Measurements from ENCODE around the gene MFAP3. TPM values are rescaled to one million over a fixed set of nuclear protein-coding genes. Genes with fewer than 3 reads are reported as not detected.

Gene MFAP3
- total and polyA plus RNA-seq, 2 of the 13 experiments (the other 11 are each of a cell fraction or from before 2014, with no cell fraction given) = 12.1 to 28.3 TPM

DNA sequence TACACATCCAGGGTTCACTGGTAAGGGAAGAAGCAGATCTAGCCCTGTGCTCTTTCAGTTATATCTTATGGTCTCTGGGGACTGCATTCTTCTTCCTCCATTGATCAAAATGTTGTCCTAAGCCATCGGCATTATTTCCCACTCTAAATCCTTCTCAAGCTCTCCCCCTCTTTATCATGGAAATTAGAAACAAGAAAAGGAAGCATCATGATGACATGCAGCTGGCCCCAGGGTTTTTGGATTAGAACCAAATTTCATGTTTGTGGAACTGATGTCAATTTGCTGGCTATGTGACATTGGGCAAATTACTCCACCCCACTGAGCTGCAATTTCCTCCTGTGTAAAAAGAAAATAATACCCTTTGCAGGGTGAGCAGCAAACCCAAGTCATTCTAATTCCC is 39.5 kb downstream of the MFAP3 start (continued):
- TF ChIP-seq, protein P1, sequence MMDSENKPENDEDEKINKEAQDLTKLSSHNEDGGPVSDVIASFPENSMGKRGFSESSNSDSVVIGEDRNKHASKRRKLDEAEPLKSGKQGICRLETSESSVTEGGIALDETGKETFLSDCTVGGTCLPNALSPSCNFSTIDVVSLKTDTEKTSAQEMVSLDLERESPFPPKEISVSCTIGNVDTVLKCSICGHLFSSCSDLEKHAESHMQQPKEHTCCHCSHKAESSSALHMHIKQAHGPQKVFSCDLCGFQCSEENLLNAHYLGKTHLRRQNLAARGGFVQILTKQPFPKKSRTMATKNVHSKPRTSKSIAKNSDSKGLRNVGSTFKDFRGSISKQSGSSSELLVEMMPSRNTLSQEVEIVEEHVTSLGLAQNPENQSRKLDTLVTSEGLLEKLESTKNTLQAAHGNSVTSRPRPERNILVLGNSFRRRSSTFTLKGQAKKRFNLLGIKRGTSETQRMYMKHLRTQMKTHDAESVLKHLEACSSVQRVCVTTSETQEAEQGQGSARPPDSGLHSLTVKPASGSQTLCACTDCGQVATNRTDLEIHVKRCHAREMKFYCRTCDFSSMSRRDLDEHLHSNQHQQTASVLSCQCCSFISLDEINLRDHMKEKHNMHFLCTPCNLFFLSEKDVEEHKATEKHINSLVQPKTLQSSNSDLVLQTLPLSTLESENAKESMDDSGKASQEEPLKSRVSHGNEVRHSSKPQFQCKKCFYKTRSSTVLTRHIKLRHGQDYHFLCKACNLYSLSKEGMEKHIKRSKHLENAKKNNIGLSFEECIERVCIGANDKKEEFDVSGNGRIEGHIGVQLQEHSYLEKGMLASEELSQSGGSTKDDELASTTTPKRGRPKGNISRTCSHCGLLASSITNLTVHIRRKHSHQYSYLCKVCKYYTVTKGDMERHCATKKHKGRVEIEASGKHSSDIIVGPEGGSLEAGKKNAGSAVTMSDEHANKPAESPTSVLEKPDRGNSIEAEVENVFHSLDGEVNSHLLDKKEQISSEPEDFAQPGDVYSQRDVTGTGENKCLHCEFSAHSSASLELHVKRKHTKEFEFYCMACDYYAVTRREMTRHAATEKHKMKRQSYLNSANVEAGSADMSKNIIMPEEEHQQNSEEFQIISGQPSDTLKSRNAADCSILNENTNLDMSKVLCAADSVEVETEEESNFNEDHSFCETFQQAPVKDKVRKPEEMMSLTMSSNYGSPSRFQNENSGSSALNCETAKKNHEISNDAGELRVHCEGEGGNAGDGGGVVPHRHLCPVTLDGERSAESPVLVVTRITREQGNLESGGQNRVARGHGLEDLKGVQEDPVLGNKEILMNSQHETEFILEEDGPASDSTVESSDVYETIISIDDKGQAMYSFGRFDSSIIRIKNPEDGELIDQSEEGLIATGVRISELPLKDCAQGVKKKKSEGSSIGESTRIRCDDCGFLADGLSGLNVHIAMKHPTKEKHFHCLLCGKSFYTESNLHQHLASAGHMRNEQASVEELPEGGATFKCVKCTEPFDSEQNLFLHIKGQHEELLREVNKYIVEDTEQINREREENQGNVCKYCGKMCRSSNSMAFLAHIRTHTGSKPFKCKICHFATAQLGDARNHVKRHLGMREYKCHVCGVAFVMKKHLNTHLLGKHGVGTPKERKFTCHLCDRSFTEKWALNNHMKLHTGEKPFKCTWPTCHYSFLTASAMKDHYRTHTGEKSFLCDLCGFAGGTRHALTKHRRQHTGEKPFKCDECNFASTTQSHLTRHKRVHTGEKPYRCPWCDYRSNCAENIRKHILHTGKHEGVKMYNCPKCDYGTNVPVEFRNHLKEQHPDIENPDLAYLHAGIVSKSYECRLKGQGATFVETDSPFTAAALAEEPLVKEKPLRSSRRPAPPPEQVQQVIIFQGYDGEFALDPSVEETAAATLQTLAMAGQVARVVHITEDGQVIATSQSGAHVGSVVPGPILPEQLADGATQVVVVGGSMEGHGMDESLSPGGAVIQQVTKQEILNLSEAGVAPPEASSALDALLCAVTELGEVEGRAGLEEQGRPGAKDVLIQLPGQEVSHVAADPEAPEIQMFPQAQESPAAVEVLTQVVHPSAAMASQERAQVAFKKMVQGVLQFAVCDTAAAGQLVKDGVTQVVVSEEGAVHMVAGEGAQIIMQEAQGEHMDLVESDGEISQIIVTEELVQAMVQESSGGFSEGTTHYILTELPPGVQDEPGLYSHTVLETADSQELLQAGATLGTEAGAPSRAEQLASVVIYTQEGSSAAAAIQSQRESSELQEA (CRISPR knock-in tag; IDR thresholded peaks at IDR 0.05; ENCODE audit: not compliant biosample characterization) = no peak
- TF ChIP-seq JUN (CRISPR knock-in tag; IDR thresholded peaks at IDR 0.05) = no peak

DNA sequence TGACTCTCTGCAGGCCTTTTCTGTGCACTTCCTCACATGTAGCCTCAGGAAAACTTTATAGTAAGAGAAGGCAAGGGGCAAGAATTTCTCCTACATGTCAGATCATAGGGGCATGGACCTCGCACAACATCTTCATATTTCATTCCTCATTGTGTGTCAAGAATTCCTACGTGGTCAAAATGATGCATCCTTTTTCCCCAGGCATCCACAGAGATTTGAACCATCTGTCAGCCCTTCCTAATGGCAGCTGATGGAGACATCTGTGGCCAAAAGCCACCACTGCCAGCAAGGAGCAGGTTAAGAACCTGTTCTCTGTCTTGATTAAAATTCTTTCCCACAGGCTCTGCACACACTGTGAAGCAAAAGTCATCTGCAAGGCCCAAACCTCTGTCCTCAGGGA is 42.5 kb downstream of the MFAP3 start:
- no peak overlapping the region for H2AFZ ChIP-seq (ENCODE audit: low read length)
- no peaks in the 10 kb centered on the region for H4K20me1 ChIP-seq (ENCODE audit: insufficient read depth, low read length)
- H3K36me3 ChIP-seq (replicated peaks in 1 of 2; ENCODE audit: control insufficient read depth in 1 of 2, insufficient read depth in 2 of 2, low read length in 2 of 2) = no peaks in the 10 kb centered on the region
- H3K9ac ChIP-seq (ENCODE audit: insufficient read depth, low read depth, low read length) = no peak overlapping the region
- no peak overlapping the region for H3K4me3 ChIP-seq (replicated peaks in 1 of 3; ENCODE audit: insufficient read depth in 1 of 3, low read depth in 2 of 3, low read length in 3 of 3)
- no peak for FAIRE-seq
- ChIA-PET POLR2A (no interaction called here), CTCF (ENCODE audit: low intra/inter-chr PET ratio, low total read pairs) (no interaction called here)
- H3K9me3 ChIP-seq (ENCODE audit: low read length) = no peaks in the 10 kb centered on the region
- intact Hi-C loops (cut with micrococcal nuclease; ENCODE audit: unreplicated experiment) = no loop called here
- no TSS peak for BruUV-seq (replicated peaks)
- TF ChIP-seq ZNF225 (CRISPR knock-in tag; IDR thresholded peaks at IDR 0.05) = no peak
- no peak overlapping the region for H3K27ac ChIP-seq (ENCODE audit: extremely low read length, insufficient read depth, low read length)
- WGBS (ENCODE audit: low lambda C conversion rate) = 0% methylated on average over 2 of the region's 2 CpGs
- no peaks in the 10 kb centered on the region for H3K79me2 ChIP-seq (ENCODE audit: insufficient read depth, low read length)
- H3K4me1 ChIP-seq (ENCODE audit: insufficient read depth, low read length) = no peaks in the 10 kb centered on the region
- no peak for DNase-seq (ENCODE audit: low spot score)
- peaks cover 2 to 8% of the 10 kb centered on the region in 2 experiments; a peak in 3 of 5 replicates for H3K27me3 ChIP-seq (ENCODE audit: control insufficient read depth in 1 of 2, insufficient read depth in 2 of 2, low read length in 2 of 2)
- in situ Hi-C loops (cut with HindIII; ENCODE audit: extremely low pct_ligation_motif_present, low pct_unique_long_range_greater_than_20kb) = no loop called here
- no peak for ATAC-seq
- H3K4me2 ChIP-seq (ENCODE audit: low read depth, low read length) = no peak overlapping the region
